AG10803 (cell line): ENCODE results near the gene CYP1A2.

ENCODE experiments used
- DNase-seq: peaks from one replicate; pipeline ENCODE4 v3.0.0; 2010; ENCODE audit warnings: low read depth
- H3K4me3 ChIP-seq: 2 replicates; pipeline ENCODE4 v1.5.1; 2011; ENCODE audit warnings: mild to moderate bottlenecking, low read length, control low read depth
- TF ChIP-seq, protein P1 (sequence below): conservative IDR thresholded peaks from 2 replicates; pipeline ENCODE4 v1.5.1; 2011; ENCODE audit warnings: mild to moderate bottlenecking, low read length, control low read depth, inconsistent platforms

Gene CYP1A2

DNA sequence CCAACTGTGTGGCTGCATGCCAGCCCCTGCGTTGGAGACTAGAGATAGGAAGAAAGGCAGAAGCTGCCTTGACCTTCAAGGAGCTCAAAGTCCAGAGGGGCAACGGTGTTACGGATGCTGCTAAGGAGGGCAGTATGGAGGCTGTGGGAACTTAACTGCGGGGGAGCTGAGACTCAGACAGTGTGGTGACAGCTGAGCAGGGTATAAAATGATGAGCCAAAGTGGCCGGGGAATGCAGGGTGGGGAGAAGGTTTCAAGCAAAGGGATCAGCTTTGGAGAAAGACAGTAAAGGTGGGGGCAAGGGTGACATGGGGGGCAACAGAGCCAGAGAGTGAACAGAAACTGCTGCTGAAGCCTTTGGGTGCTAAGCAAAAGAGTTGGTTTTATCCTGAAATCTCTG is 6.2 kb upstream of the CYP1A2 start:
- no peak for DNase-seq
- TF ChIP-seq, protein P1, sequence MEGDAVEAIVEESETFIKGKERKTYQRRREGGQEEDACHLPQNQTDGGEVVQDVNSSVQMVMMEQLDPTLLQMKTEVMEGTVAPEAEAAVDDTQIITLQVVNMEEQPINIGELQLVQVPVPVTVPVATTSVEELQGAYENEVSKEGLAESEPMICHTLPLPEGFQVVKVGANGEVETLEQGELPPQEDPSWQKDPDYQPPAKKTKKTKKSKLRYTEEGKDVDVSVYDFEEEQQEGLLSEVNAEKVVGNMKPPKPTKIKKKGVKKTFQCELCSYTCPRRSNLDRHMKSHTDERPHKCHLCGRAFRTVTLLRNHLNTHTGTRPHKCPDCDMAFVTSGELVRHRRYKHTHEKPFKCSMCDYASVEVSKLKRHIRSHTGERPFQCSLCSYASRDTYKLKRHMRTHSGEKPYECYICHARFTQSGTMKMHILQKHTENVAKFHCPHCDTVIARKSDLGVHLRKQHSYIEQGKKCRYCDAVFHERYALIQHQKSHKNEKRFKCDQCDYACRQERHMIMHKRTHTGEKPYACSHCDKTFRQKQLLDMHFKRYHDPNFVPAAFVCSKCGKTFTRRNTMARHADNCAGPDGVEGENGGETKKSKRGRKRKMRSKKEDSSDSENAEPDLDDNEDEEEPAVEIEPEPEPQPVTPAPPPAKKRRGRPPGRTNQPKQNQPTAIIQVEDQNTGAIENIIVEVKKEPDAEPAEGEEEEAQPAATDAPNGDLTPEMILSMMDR: no peak

DNA sequence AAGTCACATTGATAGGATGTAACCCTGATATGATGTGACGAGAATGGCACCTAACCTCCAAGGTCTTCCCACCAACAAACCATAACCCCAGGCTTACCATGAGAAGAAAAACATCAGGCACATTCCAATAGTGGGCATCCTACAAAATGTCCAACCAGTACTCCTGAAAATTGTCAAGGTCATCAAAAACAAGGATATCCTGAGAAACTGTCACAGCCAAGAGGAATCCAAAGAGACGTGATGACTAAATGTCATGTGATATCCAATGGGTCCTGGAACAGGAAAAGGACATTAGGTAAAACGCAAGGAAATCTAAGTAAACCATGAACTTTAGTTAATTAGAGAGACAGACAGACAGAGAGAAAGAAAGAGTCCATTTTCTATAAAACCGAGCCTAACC is 2.3 kb upstream of the CYP1A2 start:
- DNase-seq: no peak
- no peak overlapping the region for H3K4me3 ChIP-seq
- TF ChIP-seq, protein P1: no peak

More for the DNA sequence above, 6.2 kb upstream of the CYP1A2 start:
- H3K4me3 ChIP-seq: no peak overlapping the region

DNA sequence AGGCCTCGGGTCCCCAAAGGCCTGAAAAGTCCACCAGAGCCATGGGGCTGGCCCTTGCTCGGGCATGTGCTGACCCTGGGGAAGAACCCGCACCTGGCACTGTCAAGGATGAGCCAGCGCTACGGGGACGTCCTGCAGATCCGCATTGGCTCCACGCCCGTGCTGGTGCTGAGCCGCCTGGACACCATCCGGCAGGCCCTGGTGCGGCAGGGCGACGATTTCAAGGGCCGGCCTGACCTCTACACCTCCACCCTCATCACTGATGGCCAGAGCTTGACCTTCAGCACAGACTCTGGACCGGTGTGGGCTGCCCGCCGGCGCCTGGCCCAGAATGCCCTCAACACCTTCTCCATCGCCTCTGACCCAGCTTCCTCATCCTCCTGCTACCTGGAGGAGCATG is 1.2 kb downstream of the CYP1A2 start:
- no peak for DNase-seq
- TF ChIP-seq, protein P1: no peak
- H3K4me3 ChIP-seq: no peak overlapping the region

DNA sequence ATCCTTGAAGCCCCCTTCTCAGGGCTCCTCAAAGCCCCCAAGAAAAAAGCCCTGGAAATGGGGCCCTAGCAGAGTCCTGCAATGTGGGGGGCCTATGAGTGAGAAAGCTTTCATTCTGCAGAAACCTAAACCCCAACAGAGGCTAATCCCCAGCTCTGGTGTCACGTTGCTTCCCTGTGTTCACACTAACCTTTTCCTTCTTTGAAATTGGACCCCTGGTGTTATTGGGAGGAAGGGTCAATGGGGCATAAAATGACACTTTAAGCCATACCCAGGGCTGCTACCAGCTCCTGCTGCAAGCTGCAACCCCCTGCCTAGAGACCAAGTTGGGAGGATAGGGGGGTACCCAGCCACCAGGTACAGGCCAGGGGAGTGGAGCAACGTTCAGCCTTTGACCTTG is 2.1 kb downstream of the CYP1A2 start:
- no peak for DNase-seq
- TF ChIP-seq, protein P1: no peak
- H3K4me3 ChIP-seq: no peak overlapping the region

DNA sequence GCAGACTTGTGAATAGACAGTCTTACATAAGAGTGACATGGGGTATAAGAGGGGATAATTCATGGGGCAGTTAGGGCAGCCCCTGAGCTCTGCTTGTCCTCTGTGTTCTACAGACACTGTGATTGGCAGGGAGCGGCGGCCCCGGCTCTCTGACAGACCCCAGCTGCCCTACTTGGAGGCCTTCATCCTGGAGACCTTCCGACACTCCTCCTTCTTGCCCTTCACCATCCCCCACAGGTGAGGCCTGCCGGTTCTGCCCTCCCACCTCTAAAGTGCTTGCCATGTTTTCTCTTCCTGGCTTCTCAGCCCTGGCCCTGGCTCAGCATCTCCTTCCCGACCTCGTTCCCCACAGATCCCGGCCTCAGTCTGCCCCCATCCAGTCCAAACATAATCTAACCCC is 3.4 kb downstream of the CYP1A2 start:
- no peak for DNase-seq
- TF ChIP-seq, protein P1: no peak
- H3K4me3 ChIP-seq: no peak overlapping the region

DNA sequence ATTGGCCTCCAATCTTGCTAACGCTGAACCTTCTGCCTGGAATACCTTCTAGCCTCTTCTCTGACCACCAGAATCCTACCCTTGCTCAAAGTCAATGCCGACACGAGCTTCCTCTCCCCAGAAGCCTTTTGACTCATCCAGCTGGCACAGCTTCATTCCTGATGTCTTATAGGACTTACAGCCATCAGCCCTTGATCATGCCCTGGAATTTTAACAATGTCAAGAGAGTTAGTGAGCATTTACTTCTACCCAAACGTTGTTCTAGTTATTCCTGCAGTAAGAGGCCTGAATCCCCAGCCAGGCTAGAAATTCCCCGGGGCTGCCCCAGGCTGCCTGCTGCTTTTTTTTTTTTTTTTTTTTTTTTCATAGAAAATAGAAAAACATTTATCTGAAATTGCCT is 3.9 kb downstream of the CYP1A2 start:
- DNase-seq: peak; percentile 79
- TF ChIP-seq, protein P1: no peak

DNA sequence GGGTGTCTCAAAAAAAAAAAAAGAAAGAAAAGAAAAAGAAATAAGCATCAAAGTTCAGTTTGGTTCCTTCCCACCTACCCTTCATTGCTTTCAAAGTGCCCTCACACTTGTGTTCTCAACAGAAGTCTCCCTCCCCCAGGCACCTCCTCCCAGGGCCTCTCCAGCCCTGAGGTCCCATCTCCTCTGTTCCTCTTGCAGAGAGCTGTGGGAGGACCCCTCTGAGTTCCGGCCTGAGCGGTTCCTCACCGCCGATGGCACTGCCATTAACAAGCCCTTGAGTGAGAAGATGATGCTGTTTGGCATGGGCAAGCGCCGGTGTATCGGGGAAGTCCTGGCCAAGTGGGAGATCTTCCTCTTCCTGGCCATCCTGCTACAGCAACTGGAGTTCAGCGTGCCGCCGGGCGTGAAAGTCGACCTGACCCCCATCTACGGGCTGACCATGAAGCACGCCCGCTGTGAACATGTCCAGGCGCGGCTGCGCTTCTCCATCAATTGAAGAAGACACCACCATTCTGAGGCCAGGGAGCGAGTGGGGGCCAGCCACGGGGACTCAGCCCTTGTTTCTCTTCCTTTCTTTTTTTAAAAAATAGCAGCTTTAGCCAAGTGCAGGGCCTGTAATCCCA is 6.1 kb downstream of the CYP1A2 start:
- DNase-seq: no peak
- TF ChIP-seq, protein P1: no peak
- no peak overlapping the region for H3K4me3 ChIP-seq

More for the DNA sequence above, 3.9 kb downstream of the CYP1A2 start:
- H3K4me3 ChIP-seq: no peak overlapping the region
